HCT116 (cell line): ENCODE measurements around the gene KDM1B. TPM values are rescaled to one million over a fixed set of nuclear protein-coding genes. Genes with fewer than 3 reads are reported as not detected.

Experiments
- ATAC-seq: fragments of 200-7000 bp; cut with Tn5 transposase; 2 replicates; pipeline ENCODE4 v1.9.1; 2020; ENCODE audit warnings: mild to moderate bottlenecking, moderate library complexity
- BruUV-seq: library from RNA; stranded (reverse); fragments of 400-500 nt; replicated peaks from 2 replicates; lab custom pipeline; 2021; lab: Mats Ljungman, UMichigan
- CTCF ChIA-PET: fragments of 300-600 bp; sonication (Branson Sonifier 250); formaldehyde crosslinking; loops from one replicate; lab custom pipeline; 2021; ENCODE audit warnings: antibody characterized with exemption; lab: Charles Lee
- POLR2A ChIA-PET: fragments of 300-600, 350-600 bp; sonication (Branson Sonifier 250); formaldehyde crosslinking; loops from one replicate; lab custom pipeline; 2021; ENCODE audit warnings: antibody characterized with exemption; lab: Charles Lee
- RAD21 ChIA-PET, 2 experiments: fragments of 300-600 bp; sonication (Branson Sonifier 250); formaldehyde crosslinking; loops; one replicate each; lab custom pipeline; 2023; ENCODE audit warnings: low total read pairs in 2 of 2; ENCODE audit not compliant: uncharacterized antibody in 2 of 2, unreplicated experiment in 2 of 2, low non-redundant PET in 1 of 2; lab: Charles Lee
- DNase-seq: peaks from one replicate; pipeline ENCODE4 v3.0.0-alpha.2; 2010; ENCODE audit warnings: low read depth, low spot score
- H2AFZ ChIP-seq: fragments of 200-600 bp; shearing (Covaris generic), sonication (generic); 2 replicates; pipeline ENCODE4 v1.6.1; 2017; ENCODE audit warnings: low read depth, mixed run types, mixed read lengths, antibody characterized with exemption, low read length; ENCODE audit not compliant: poor library complexity, severe bottlenecking
- H3K27ac ChIP-seq: 2 replicates; pipeline ENCODE4 v1.5.1; 2012; ENCODE audit warnings: low read depth, low read length
- H3K27me3 ChIP-seq: fragments of 200-600 bp; sonication (generic); 2 replicates; pipeline ENCODE4 v1.6.1; 2016; ENCODE audit warnings: mixed run types, low read length, mixed read lengths; ENCODE audit not compliant: insufficient read depth
- H3K36me3 ChIP-seq, 2 experiments: fragments of 200-500 bp in 1 of 2; fragments of 200-600 bp in 1 of 2; sonication (Bioruptor generic) in 1 of 2; sonication (generic) in 1 of 2; 2 replicates each; pipeline versions ENCODE4 v1.5.1 to v1.6.1; 2014 to 2016; ENCODE audit warnings: low read length in 2 of 2, inconsistent platforms in 1 of 2, mixed read lengths in 1 of 2, mixed run types in 1 of 2; ENCODE audit not compliant: insufficient read depth in 2 of 2, control insufficient read depth in 1 of 2
- H3K4me1 ChIP-seq, 2 experiments: fragments of 200-600 bp in 1 of 2; sonication (generic) in 1 of 2; 2 replicates each; pipeline versions ENCODE4 v1.5.1 to v1.6.1; 2012 to 2017; ENCODE audit warnings: low read length in 2 of 2, inconsistent platforms in 1 of 2, mild to moderate bottlenecking in 1 of 2, mixed read lengths in 1 of 2, mixed run types in 1 of 2, moderate library complexity in 1 of 2; ENCODE audit not compliant: insufficient read depth in 2 of 2, control insufficient read depth in 1 of 2
- H3K4me2 ChIP-seq: fragments of 200-600 bp; sonication (generic); 2 replicates; pipeline ENCODE4 v1.6.1; 2017; ENCODE audit warnings: mixed run types, low read length, mixed read lengths
- H3K4me3 ChIP-seq, 2 experiments: fragments of 200-600 bp in 1 of 2; sonication (generic) in 1 of 2; replicated peaks in 1 of 2; 2 replicates each; pipeline ENCODE4 v1.5.1; 2011 to 2016; ENCODE audit warnings: low read length in 2 of 2, control low read depth in 1 of 2, low read depth in 1 of 2, mild to moderate bottlenecking in 1 of 2, mixed read lengths in 1 of 2, mixed run types in 1 of 2
- H3K79me2 ChIP-seq: fragments of 200-600 bp; sonication (generic); 2 replicates; pipeline ENCODE4 v1.6.1; 2017; ENCODE audit warnings: mild to moderate bottlenecking, mixed run types, low read length, moderate library complexity, mixed read lengths; ENCODE audit not compliant: insufficient read depth
- H3K9ac ChIP-seq: fragments of 200-600 bp; sonication (generic); 2 replicates; pipeline ENCODE4 v1.6.1; 2016; ENCODE audit warnings: low read length, mixed read lengths
- H3K9me2 ChIP-seq: fragments of 200-600 bp; sonication (generic), shearing (Covaris generic); 2 replicates; pipeline ENCODE4 v1.6.1; 2017; ENCODE audit warnings: mixed run types, mild to moderate bottlenecking, moderate library complexity; ENCODE audit not compliant: insufficient read depth
- H3K9me3 ChIP-seq, 2 experiments: fragments of 200-500 bp in 1 of 2; fragments of 200-600 bp in 1 of 2; sonication (Bioruptor generic) in 1 of 2; sonication (generic) in 1 of 2; 2 replicates each; pipeline ENCODE4 v1.6.1; 2014 to 2017; ENCODE audit warnings: low read length in 2 of 2, mixed read lengths in 2 of 2, inconsistent platforms in 1 of 2, low read depth in 1 of 2, mild to moderate bottlenecking in 1 of 2, mixed run types in 1 of 2, moderate library complexity in 1 of 2; ENCODE audit not compliant: control insufficient read depth in 1 of 2, insufficient read depth in 1 of 2
- H4K20me1 ChIP-seq: fragments of 200-600 bp; sonication (generic), shearing (Covaris generic); 2 replicates; pipeline ENCODE4 v1.6.1; 2017; ENCODE audit warnings: mixed run types, mild to moderate bottlenecking, moderate library complexity; ENCODE audit not compliant: insufficient read depth
- ATF3 ChIP-seq: IDR thresholded peaks from 2 replicates; pipeline ENCODE4 v1.6.1; 2012
- CBX3 ChIP-seq: IDR thresholded peaks from 2 replicates; pipeline ENCODE4 v1.6.1; 2012; ENCODE audit warnings: low read depth
- CEBPB ChIP-seq: IDR thresholded peaks from 2 replicates; pipeline ENCODE4 v1.6.1; 2012; ENCODE audit warnings: low read depth
- EGR1 ChIP-seq: IDR thresholded peaks from 2 replicates; pipeline ENCODE4 v1.6.1; 2012; ENCODE audit warnings: low read depth
- ELF1 ChIP-seq: IDR thresholded peaks from 2 replicates; pipeline ENCODE4 v1.6.1; 2012; ENCODE audit warnings: low read depth, borderline replicate concordance
- JUND ChIP-seq: IDR thresholded peaks from 2 replicates; pipeline ENCODE4 v1.6.1; 2012
- POLR2A ChIP-seq: IDR thresholded peaks from 2 replicates; pipeline ENCODE4 v1.7.0; 2011; ENCODE audit warnings: borderline replicate concordance; ENCODE audit not compliant: insufficient read depth, insufficient read length; ENCODE audit errors: extremely low read depth
- POLR2AphosphoS5 ChIP-seq: IDR thresholded peaks from 2 replicates; pipeline ENCODE4 v1.6.1; 2011; ENCODE audit warnings: mild to moderate bottlenecking, low read depth, low read length, moderate library complexity
- RAD21 ChIP-seq: IDR thresholded peaks from 2 replicates; pipeline ENCODE4 v1.6.1; 2012; ENCODE audit warnings: low read depth, mild to moderate bottlenecking
- REST ChIP-seq: IDR thresholded peaks from 2 replicates; pipeline ENCODE4 v1.6.1; 2012; ENCODE audit warnings: low read depth
- SIN3A ChIP-seq: IDR thresholded peaks from 2 replicates; pipeline ENCODE4 v1.6.1; 2012; ENCODE audit warnings: low read depth
- SP1 ChIP-seq: IDR thresholded peaks from 2 replicates; pipeline ENCODE4 v1.6.1; 2012; ENCODE audit warnings: low read depth
- YY1 ChIP-seq: IDR thresholded peaks from 2 replicates; pipeline ENCODE4 v1.6.1; 2011; ENCODE audit warnings: low read length, low read depth, moderate library complexity, mild to moderate bottlenecking; ENCODE audit not compliant: insufficient replicate concordance; ENCODE audit errors: extremely low read depth
- ZBTB33 ChIP-seq: IDR thresholded peaks from 2 replicates; pipeline ENCODE4 v1.6.1; 2011; ENCODE audit warnings: mild to moderate bottlenecking, low read length, moderate library complexity; ENCODE audit not compliant: insufficient replicate concordance; ENCODE audit errors: extremely low read depth
- intact Hi-C: fragments of 100-400 bp; cut with micrococcal nuclease; formaldehyde crosslinking; loops from 2 replicates; pipeline ENCODE4 v1.10.0; 2022
- total RNA-seq: library from RNA; stranded (reverse); gene quantifications from one replicate; pipeline ENCODE4 v1.2.1, GENCODE V29; 2021; ENCODE audit not compliant: unreplicated experiment

Gene KDM1B
- total RNA-seq, 1 experiment from 2014 or later: 24.5 TPM

- no peak for ATAC-seq
- POLR2A ChIA-PET: no interaction called here
- no peak overlapping the region for H2AFZ ChIP-seq
- no peaks in the 10 kb centered on the region; the same call in 1 of the 2 replicates for H3K9me2 ChIP-seq
- TF ChIP-seq CBX3: no peak
- no peak for TF ChIP-seq POLR2A
- TF ChIP-seq SP1: no peak
- TF ChIP-seq CEBPB: no peak
- no peak for TF ChIP-seq RAD21
- H3K4me1 ChIP-seq: peaks cover 8 to 21% of the 10 kb centered on the region in 2 experiments; a peak in 3 of 4 replicates
- H3K9ac ChIP-seq: no peak overlapping the region
- H3K36me3 ChIP-seq: no peaks in the 10 kb centered on the region; a peak in 1 of 4 replicates
- no peak overlapping the region for H3K4me2 ChIP-seq
- BruUV-seq: no TSS peak
- peaks cover 10% of the 10 kb centered on the region for H3K79me2 ChIP-seq
- H3K27me3 ChIP-seq: no peaks in the 10 kb centered on the region
- no peak overlapping the region for H3K27ac ChIP-seq
- H3K9me3 ChIP-seq: no peaks in the 10 kb centered on the region
- no peaks in the 10 kb centered on the region for H4K20me1 ChIP-seq
- H3K4me3 ChIP-seq: no peak overlapping the region
- RAD21 ChIA-PET: no interaction called here
- intact Hi-C loops: no loop called here
- CTCF ChIA-PET: no interaction called here
- no peak for DNase-seq
Observed at GRCh38 chr6:18268066-18268465, 112.8 kb downstream of the KDM1B start.

GRCh38 chr6:18269253-18269652 is 114.0 kb downstream of the KDM1B start:
- peak overlapping the region; percentile 17; the same call in 1 of the 2 replicates for H3K4me2 ChIP-seq
- DNase-seq (no peak), ATAC-seq (no peak)
- no peak overlapping the region for H3K27ac ChIP-seq
- CTCF ChIA-PET: no interaction called here
- TF ChIP-seq RAD21: no peak
- TF ChIP-seq SIN3A: no peak
- TF ChIP-seq JUND: no peak
- no peak for TF ChIP-seq ATF3
- TF ChIP-seq YY1: no peak
- TF ChIP-seq POLR2AphosphoS5: no peak
- TF ChIP-seq ELF1: no peak
- no peak for TF ChIP-seq SP1
- TF ChIP-seq ZBTB33: no peak
- no peak for TF ChIP-seq REST
- no peak for TF ChIP-seq EGR1
- TF ChIP-seq CEBPB: no peak
- TF ChIP-seq POLR2A: no peak
- H3K4me1 ChIP-seq: peaks cover 8 to 20% of the 10 kb centered on the region in 2 experiments; a peak in 3 of 4 replicates
- RAD21 ChIA-PET: no interaction called here
- POLR2A ChIA-PET: no interaction called here
- no peaks in the 10 kb centered on the region for H3K9me3 ChIP-seq
- no peaks in the 10 kb centered on the region; the same call in 1 of the 2 replicates for H3K9me2 ChIP-seq
- BruUV-seq: no TSS peak
- intact Hi-C loops: no loop called here
- no peaks in the 10 kb centered on the region for H3K27me3 ChIP-seq
- no peaks in the 10 kb centered on the region for H3K36me3 ChIP-seq
- H3K4me3 ChIP-seq: no peak overlapping the region
- no peaks in the 10 kb centered on the region for H3K79me2 ChIP-seq
- H3K9ac ChIP-seq: no peak overlapping the region
- no peak overlapping the region for H2AFZ ChIP-seq
- no peaks in the 10 kb centered on the region for H4K20me1 ChIP-seq
